IMR-90 (cell line): ENCODE data around the gene AUTS2. TPM values are rescaled to one million over a fixed set of nuclear protein-coding genes. Genes with fewer than 3 reads are reported as not detected.

Experiments
- ATAC-seq: fragments of 200-7000 bp; cut with Tn5 transposase; 2 replicates; pipeline ENCODE4 v1.9.1; 2020; ENCODE audit warnings: low read depth, mild to moderate bottlenecking, moderate library complexity
- BruUV-seq: library from RNA; stranded (reverse); fragments of 400-500 nt; replicated peaks from 2 replicates; lab custom pipeline; 2021; lab: Mats Ljungman, UMichigan
- CTCF ChIA-PET: fragments of 300-600 bp; formaldehyde crosslinking; extraction: SDS; loops from one replicate; lab custom pipeline; 2021; ENCODE audit warnings: antibody characterized with exemption; lab: Yijun Ruan, JAX
- POLR2A ChIA-PET: fragments of 300-600 bp; sonication (Branson Sonifier 250); formaldehyde crosslinking; loops from one replicate; lab custom pipeline; 2022; ENCODE audit warnings: antibody characterized with exemption; ENCODE audit not compliant: unreplicated experiment; lab: Charles Lee
- DNase-seq: peaks from one replicate; pipeline ENCODE4 v3.0.0; 2013
- H2AFZ ChIP-seq: replicated peaks from 2 replicates; pipeline ENCODE3; 2013; ENCODE audit warnings: low read length, mild to moderate bottlenecking; ENCODE audit not compliant: poor library complexity
- H2AK5ac ChIP-seq: 2 replicates; pipeline ENCODE4 v1.6.1; 2013; ENCODE audit warnings: low read depth, low read length, inconsistent platforms
- H2AK9ac ChIP-seq: replicated peaks from 2 replicates; pipeline ENCODE3; 2013; ENCODE audit warnings: mild to moderate bottlenecking, low read depth, low read length, moderate library complexity; ENCODE audit not compliant: poor library complexity
- H2BK120ac ChIP-seq: 2 replicates; pipeline ENCODE4 v1.6.1; 2013; ENCODE audit warnings: low read depth, low read length, inconsistent platforms
- H2BK15ac ChIP-seq: 3 replicates; pipeline ENCODE4 v1.6.1; 2013; ENCODE audit warnings: low read depth, low read length, inconsistent platforms
- H2BK20ac ChIP-seq: 2 replicates; pipeline ENCODE4 v1.6.1; 2013; ENCODE audit warnings: low read depth, mild to moderate bottlenecking, inconsistent platforms, low read length, moderate library complexity
- H2BK5ac ChIP-seq: 2 replicates; pipeline ENCODE4 v1.6.1; 2013; ENCODE audit warnings: mild to moderate bottlenecking, low read depth, low read length, inconsistent platforms; ENCODE audit not compliant: poor library complexity, severe bottlenecking
- H3K14ac ChIP-seq: replicated peaks from 2 replicates; pipeline ENCODE4 v1.6.1; 2013; ENCODE audit warnings: low read depth, low read length, inconsistent platforms
- H3K18ac ChIP-seq: 2 replicates; pipeline ENCODE4 v1.6.1; 2013; ENCODE audit warnings: low read depth, low read length, control low read depth
- H3K23ac ChIP-seq: 2 replicates; pipeline ENCODE4 v1.6.1; 2013; ENCODE audit warnings: low read depth, low read length, inconsistent platforms
- H3K27ac ChIP-seq: 2 replicates; pipeline ENCODE4 v1.5.1; 2013; ENCODE audit warnings: mild to moderate bottlenecking, control low read depth, low read length; ENCODE audit not compliant: insufficient read depth
- H3K27me3 ChIP-seq: 2 replicates; pipeline ENCODE4 v1.6.1; 2013; ENCODE audit warnings: low read length; ENCODE audit not compliant: control insufficient read depth, insufficient read depth
- H3K36me3 ChIP-seq: 2 replicates; pipeline ENCODE4 v1.6.1; 2013; ENCODE audit warnings: low read length, mixed read lengths; ENCODE audit not compliant: control insufficient read depth, insufficient read depth
- H3K4ac ChIP-seq: 2 replicates; pipeline ENCODE4 v1.6.1; 2013; ENCODE audit warnings: low read depth, low read length, inconsistent platforms
- H3K4me1 ChIP-seq: 2 replicates; pipeline ENCODE4 v1.6.1; 2013; ENCODE audit warnings: low read length, mixed read lengths; ENCODE audit not compliant: control insufficient read depth, insufficient read depth
- H3K4me2 ChIP-seq: 2 replicates; pipeline ENCODE4 v1.6.1; 2013; ENCODE audit warnings: low read depth, mild to moderate bottlenecking, control low read depth, low read length, moderate library complexity
- H3K4me3 ChIP-seq: 2 replicates; pipeline ENCODE4 v1.5.1; 2013; ENCODE audit warnings: low read depth, mild to moderate bottlenecking, control low read depth, low read length, moderate library complexity; ENCODE audit not compliant: insufficient read depth
- H3K56ac ChIP-seq: 2 replicates; pipeline ENCODE4 v1.6.1; 2013; ENCODE audit warnings: low read length, inconsistent platforms; ENCODE audit not compliant: insufficient read depth; ENCODE audit errors: extremely low read depth
- H3K79me1 ChIP-seq, 2 experiments: 2 replicates each; pipeline ENCODE4 v1.6.1; 2013; ENCODE audit warnings: low read length in 2 of 2, inconsistent platforms in 1 of 2, low read depth in 1 of 2
- H3K9ac ChIP-seq: 2 replicates; pipeline ENCODE4 v1.6.1; 2013; ENCODE audit warnings: low read depth, low read length, control low read depth
- H3K9me1 ChIP-seq: 2 replicates; pipeline ENCODE4 v1.6.1; 2013; ENCODE audit warnings: low read length, inconsistent platforms; ENCODE audit not compliant: insufficient read depth
- H3K9me3 ChIP-seq: 2 replicates; pipeline ENCODE4 v1.6.1; 2013; ENCODE audit warnings: low read length; ENCODE audit not compliant: control insufficient read depth, insufficient read depth
- H4K20me1 ChIP-seq: 2 replicates; pipeline ENCODE4 v1.6.1; 2013; ENCODE audit warnings: low read length, inconsistent platforms; ENCODE audit not compliant: insufficient read depth
- H4K5ac ChIP-seq: 2 replicates; pipeline ENCODE4 v1.6.1; 2013; ENCODE audit warnings: mild to moderate bottlenecking, low read depth, low read length, control low read depth
- H4K8ac ChIP-seq, 2 experiments: 2 replicates each; pipeline ENCODE4 v1.6.1; 2013; ENCODE audit warnings: low read depth in 2 of 2, low read length in 2 of 2, control low read depth in 1 of 2, inconsistent platforms in 1 of 2
- H4K91ac ChIP-seq: 2 replicates; pipeline ENCODE4 v1.6.1; 2013; ENCODE audit warnings: low read depth, low read length, inconsistent platforms; ENCODE audit not compliant: insufficient read depth
- BHLHE40 ChIP-seq: fragments of 150-350 bp; IDR thresholded peaks from 2 replicates; pipeline ENCODE4 v1.6.1; 2016; ENCODE audit warnings: mild to moderate bottlenecking, low read depth, low read length
- CEBPB ChIP-seq: IDR thresholded peaks from 2 replicates; pipeline ENCODE4 v1.6.1; 2012; ENCODE audit warnings: low read depth, low read length, improper control_type of control experiment
- CTCF ChIP-seq: conservative IDR thresholded peaks from 2 replicates; pipeline ENCODE4 v1.5.1; 2012; ENCODE audit warnings: mild to moderate bottlenecking, low read depth, low read length, improper control_type of control experiment
- POLR2A ChIP-seq: IDR thresholded peaks from 2 replicates; pipeline ENCODE4 v1.6.1; 2012; ENCODE audit warnings: mild to moderate bottlenecking, low read depth, low read length
- RFX5 ChIP-seq: IDR thresholded peaks from 2 replicates; pipeline ENCODE4 v1.8.0; 2012; ENCODE audit warnings: low read depth, mild to moderate bottlenecking, low read length, moderate library complexity
- SMC3 ChIP-seq: fragments of 150-350 bp; IDR thresholded peaks from 2 replicates; pipeline ENCODE4 v1.6.1; 2016; ENCODE audit warnings: low read depth, mild to moderate bottlenecking, antibody characterized with exemption, low read length, moderate library complexity
- WGBS, 2 experiments: methylation state at CpG; one replicate each; pipeline versions ENCODE4 v1.1.5 to v1.1.7; 2013; ENCODE audit warnings: missing lambda C conversion rate in 2 of 2; ENCODE audit not compliant: insufficient read length in 1 of 2; ENCODE audit errors: extremely low coverage in 2 of 2; 5-methylcytosine and 5-hydroxymethylcytosine counted together
- dilution Hi-C: fragments of 300-500 bp; cut with HindIII; formaldehyde crosslinking; loops from one replicate; pipeline ENCODE4 v1.14.3; 2018; ENCODE audit warnings: low sequenced_read_pairs; ENCODE audit not compliant: unreplicated experiment
- in situ Hi-C: fragments of 300-500 bp; cut with MboI; formaldehyde crosslinking; loops from 3 replicates; pipeline ENCODE4 v1.14.3; 2019; ENCODE audit warnings: low sequenced_read_pairs, inconsistent platforms, mixed read lengths
- intact Hi-C: fragments of 100-400 bp; cut with micrococcal nuclease; formaldehyde crosslinking; loops from 2 replicates; pipeline ENCODE4 v1.10.0; 2022
- polyA plus RNA-seq, 3 experiments: library from polyadenylated mRNA; depleted of rRNA; stranded (reverse); fragments of >200 nt; gene quantifications; 2 replicates each; pipeline ENCODE4 v1.2.3, GENCODE V29; 2012; ENCODE audit warnings: low replicate concordance in 1 of 3
- total RNA-seq: library from RNA; depleted of rRNA; stranded (reverse); fragments of >200 nt; gene quantifications from 2 replicates; pipeline ENCODE4 v1.2.3, GENCODE V29; 2012

Gene AUTS2
- total and polyA plus RNA-seq, 2 of the 4 experiments (the other 2 are of a cell fraction): 0.90 to 3.0 TPM

DNA sequence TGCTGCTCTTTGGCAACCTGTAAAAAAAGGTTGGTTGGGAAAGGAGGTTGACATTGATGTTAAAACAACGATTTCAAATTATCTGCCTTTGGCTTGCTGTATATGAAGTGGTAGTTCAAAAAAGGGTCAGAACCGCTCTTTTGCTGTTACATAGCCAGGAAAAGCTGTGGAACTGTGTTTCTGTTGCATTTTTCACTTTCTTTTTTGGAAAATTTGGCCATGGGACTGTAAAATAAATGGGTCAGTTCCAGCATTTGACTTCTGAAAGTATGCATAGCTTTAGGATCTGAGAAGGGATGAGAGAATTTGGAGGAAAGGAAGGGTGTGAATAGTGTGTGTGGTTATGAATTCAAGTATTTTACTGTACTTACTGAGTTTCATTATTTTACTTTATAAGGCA, 7.3 kb downstream of the AUTS2 start:
- Histone ChIP-seq H3K79me1 (no peaks in the 10 kb centered on the region), H3K9me1 (no peaks in the 10 kb centered on the region), H2BK20ac (no peak overlapping the region), H3K56ac (no peak overlapping the region), H2AK5ac (no peak overlapping the region), H3K27me3 (peaks cover 4% of the 10 kb centered on the region), H3K14ac (no peak overlapping the region), H3K18ac (no peak overlapping the region), H2AFZ (no peak overlapping the region), H3K4me3 (no peak overlapping the region), H3K4ac (no peak overlapping the region), H4K20me1 (no peaks in the 10 kb centered on the region), H3K9ac (no peak overlapping the region), H3K27ac (no peak overlapping the region), H3K23ac (no peak overlapping the region), H2AK9ac (no peak overlapping the region), H4K5ac (no peak overlapping the region), H4K8ac (no peak overlapping the region), H3K4me2 (no peak overlapping the region), H2BK5ac (no peak overlapping the region), H4K91ac (no peak overlapping the region), H3K9me3 (no peaks in the 10 kb centered on the region), H3K36me3 (no peaks in the 10 kb centered on the region), H2BK120ac (no peak overlapping the region), H2BK15ac (no peak overlapping the region), H3K4me1 (no peaks in the 10 kb centered on the region)
- intact Hi-C loops: no loop called here
- no peak for TF ChIP-seq BHLHE40
- no peak for TF ChIP-seq SMC3
- no peak for TF ChIP-seq RFX5
- TF ChIP-seq CEBPB: no peak
- TF ChIP-seq POLR2A: no peak
- TF ChIP-seq CTCF: no peak
- ChIA-PET POLR2A (no interaction called here), CTCF (no interaction called here)
- in situ Hi-C loops: no loop called here
- dilution Hi-C loops: no loop called here
- DNase-seq (no peak), ATAC-seq (no peak)
- no TSS peak for BruUV-seq
- 17% methylated on average over 1 of the region's 2 CpGs; no CpG with 5 or more reads in 1 of the 2 experiments for WGBS, 2 experiments
